HG03342 (cell line): Measurements from ENCODE around the gene PCDHGB7.
"Not testable (repeated sequence)": the region's sequence is repeated elsewhere in the genome, so short reads cannot be mapped to it uniquely, and the experiment has no call there.

ENCODE experiments used
- ATAC-seq: cut with Tn5 transposase; IDR thresholded peaks from one replicate; pipeline ENCODE4 v1.9.1; 2021; ENCODE audit warnings: mild to moderate bottlenecking, moderate library complexity; ENCODE audit not compliant: unreplicated experiment

The PCDHGB7 gene

DNA sequence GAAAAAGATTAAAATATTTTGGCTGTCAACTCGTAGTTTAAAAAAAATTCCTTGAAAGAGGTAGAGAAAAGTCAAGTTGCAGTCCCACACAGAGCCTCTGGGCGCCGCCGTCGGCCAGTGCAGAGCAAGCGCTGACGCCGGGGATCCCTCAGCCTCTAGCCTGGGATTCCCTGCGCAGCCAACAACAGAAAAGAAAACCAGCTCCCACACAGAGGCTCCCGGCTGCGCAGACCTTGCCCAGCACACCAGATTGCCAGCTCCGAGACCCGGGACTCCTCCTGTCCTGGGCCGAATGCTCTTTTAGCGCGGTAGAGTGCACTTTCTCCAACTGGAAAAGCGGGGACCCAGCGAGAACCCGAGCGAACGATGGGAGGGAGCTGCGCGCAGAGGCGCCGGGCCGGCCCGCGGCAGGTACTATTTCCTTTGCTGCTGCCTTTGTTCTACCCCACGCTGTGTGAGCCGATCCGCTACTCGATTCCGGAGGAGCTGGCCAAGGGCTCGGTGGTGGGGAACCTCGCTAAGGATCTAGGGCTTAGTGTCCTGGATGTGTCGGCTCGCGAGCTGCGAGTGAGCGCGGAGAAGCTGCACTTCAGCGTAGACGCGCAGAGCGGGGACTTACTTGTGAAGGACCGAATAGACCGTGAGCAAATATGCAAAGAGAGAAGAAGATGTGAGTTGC, at the start of gene PCDHGB7:
Gene PCDHGB7 (plus strand): TSS at position 184 of the 679 bp plus-strand sequence. CDS start 183 bp downstream, at position 367.
- ATAC-seq: peak; percentile 74

DNA sequence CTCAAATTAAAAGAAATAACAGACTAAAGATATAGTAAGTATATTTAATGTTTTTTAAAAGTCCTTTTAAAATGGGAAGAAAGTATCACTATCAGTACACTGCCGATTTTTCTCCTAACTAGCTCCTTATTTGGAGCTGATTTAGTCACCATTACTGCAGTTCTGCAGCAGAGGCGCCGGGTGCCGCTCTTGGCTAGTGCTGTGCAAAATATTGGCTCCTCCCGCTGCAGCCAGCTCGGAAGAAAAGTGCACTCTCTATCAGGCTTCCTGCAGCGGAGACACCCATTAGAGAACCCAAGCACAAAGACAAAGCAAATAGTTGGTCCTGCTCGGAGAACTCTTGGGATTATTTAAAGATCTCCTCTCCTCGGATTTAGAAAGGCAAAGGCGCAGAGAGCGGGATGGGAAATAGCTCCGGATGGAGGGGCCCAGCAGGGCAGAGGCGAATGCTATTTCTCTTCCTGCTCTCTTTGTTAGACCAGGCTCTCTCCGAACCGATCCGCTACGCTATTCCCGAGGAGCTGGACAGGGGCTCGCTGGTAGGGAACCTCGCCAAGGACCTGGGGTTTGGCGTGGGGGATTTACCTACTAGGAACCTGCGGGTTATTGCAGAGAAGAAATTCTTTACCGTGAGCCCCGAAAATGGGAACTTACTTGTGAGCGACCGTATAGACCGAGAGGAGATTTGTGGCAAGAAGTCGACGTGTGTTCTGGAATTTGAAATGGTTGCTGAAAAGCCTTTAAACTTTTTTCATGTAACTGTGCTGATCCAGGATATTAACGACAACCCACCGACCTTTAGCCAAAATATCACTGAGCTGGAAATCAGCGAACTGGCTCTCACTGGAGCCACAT, 47.3 kb upstream of the PCDHGB7 start, which contains the start of gene PCDHGB3:
Gene PCDHGB3 (plus strand): TSS at position 249 of the 855 bp plus-strand sequence. CDS start 153 bp downstream, at position 402.
- ATAC-seq: peak; percentile 82

DNA sequence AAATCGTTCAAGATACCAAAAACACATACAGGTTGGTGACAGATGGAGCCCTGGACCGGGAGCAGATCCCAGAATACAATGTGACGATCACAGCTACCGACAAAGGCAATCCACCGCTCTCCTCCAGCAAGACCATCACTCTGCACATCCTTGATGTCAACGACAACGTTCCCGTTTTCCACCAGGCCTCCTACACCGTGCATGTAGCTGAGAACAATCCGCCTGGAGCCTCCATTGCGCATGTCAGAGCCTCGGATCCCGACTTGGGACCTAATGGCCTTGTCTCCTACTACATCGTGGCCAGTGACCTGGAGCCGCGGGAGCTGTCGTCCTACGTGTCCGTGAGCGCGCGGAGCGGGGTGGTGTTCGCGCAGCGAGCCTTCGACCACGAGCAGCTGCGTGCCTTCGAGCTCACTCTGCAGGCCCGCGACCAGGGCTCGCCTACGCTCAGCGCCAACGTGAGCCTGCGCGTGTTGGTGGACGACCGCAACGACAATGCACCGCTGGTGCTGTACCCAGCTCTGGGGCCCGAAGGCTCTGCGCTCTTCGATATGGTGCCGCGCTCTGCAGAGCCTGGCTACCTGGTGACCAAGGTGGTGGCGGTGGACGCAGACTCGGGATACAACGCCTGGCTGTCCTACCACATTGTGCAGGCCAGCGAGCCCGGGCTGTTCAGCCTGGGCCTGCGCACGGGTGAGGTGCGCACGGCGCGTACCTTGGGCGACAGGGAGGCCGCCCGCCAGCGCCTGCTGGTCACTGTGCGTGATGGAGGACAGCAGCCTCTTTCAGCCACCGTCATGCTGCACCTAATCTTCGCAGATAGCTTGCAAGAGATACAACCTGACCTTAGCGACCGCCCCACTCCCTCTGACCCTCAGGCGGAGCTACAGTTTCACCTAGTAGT, 45.7 kb upstream of the PCDHGB7 start:
- ATAC-seq: no peak

DNA sequence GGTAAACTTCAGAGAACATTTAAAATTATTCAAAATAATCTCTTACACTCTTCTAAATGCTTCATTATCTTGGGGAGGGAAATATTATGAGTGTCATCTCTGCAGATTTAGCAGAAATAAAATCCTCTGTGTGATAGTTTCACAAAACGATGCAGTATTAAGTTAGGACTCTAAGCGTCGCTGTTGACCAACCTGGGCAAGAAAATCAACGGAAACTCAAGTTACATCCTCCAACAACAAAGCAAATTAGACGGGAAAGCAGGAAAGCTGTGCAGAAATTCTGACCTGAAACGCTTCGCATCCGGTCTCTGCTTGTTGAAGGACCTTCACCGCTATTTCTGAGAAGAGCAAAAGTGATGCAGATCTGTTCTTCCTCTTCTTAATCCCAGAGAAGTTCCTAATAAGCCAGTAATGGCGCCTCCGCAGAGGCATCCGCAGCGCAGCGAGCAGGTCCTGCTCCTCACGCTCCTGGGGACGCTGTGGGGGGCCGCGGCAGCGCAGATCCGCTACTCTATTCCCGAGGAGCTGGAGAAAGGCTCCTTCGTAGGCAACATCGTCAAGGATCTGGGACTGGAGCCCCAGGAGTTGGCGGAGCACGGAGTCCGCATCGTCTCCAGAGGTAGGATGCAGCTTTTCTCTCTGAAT, 43.7 kb upstream of the PCDHGB7 start, which contains the start of gene PCDHGA6:
Gene PCDHGA6 (plus strand): TSS at position 219 of the 645 bp plus-strand sequence. CDS start 193 bp downstream, at position 412.
- no peak for ATAC-seq

DNA sequence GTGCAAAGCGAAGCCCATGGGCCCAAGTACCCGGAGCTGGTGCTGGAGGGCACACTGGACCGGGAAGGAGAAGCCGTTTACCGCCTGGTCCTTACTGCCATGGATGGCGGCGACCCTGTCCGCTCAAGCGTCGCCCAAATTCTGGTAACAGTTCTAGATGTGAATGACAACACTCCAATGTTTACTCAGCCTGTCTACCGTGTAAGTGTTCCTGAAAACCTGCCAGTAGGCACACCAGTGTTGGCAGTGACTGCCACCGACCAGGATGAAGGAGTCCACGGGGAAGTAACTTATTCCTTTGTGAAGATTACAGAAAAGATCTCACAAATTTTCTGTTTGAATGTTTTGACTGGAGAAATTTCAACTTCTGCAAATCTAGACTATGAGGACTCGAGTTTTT, 42.9 kb upstream of the PCDHGB7 start:
- ATAC-seq: no peak

DNA sequence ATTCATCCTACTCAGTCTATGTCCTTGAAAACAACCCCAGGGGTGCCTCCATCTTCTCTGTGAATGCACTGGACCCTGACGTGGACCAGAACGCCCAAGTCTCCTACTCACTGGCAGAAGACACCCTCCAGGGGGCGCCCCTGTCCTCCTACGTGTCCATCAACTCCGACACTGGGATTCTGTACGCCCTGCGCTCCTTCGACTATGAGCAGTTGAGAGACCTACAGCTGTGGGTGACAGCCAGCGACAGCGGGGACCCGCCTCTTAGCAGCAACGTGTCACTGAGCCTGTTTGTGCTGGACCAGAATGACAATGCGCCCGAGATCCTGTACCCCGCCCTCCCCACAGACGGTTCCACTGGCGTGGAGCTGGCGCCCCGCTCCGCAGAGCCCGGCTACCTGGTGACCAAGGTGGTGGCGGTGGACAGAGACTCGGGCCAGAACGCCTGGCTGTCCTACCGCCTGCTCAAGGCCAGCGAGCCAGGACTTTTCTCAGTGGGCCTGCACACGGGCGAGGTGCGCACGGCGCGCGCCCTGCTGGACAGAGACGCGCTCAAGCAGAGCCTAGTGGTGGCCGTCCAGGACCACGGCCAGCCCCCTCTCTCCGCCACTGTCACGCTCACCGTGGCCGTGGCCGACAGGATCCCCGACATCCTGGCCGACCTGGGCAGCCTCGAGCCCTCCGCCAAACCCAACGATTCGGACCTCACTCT, 41.9 kb upstream of the PCDHGB7 start:
- not testable (repeated sequence) for ATAC-seq

DNA sequence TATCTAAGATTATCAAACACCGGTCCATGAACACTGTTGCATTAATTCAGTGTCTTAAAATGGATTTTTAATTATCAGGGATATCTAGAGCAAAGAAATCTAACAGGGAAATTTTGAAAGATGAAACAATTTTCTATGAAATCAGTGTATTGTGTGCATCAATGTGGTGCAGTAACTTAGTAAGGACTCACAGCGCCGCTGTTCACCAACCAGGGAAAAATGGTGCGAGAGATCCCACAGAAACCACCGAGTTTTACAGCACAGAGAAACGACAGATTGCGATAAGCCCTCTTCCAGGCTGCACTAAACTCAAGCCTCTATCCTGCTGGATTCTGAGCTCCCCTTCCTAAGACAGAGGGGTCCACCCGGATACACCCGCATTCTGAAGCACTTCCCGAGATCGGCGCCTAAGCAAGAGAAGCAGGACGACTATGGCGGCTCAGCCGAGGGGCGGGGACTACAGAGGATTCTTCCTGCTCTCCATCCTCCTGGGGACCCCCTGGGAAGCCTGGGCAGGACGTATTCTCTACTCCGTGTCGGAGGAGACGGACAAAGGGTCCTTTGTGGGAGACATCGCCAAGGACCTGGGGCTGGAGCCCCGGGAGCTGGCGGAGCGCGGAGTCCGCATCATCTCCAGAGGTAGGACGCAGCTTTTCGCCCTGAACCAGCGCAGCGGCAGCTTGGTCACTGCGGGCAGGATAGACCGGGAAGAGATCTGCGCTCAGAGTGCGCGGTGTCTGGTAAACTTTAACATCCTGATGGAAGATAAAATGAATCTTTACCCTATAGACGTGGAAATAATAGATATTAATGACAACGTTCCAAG, 34.8 kb upstream of the PCDHGB7 start, which contains the start of gene PCDHGA7:
Gene PCDHGA7 (plus strand): TSS at position 274 of the 826 bp plus-strand sequence. CDS start 158 bp downstream, at position 432.
- no peak for ATAC-seq

DNA sequence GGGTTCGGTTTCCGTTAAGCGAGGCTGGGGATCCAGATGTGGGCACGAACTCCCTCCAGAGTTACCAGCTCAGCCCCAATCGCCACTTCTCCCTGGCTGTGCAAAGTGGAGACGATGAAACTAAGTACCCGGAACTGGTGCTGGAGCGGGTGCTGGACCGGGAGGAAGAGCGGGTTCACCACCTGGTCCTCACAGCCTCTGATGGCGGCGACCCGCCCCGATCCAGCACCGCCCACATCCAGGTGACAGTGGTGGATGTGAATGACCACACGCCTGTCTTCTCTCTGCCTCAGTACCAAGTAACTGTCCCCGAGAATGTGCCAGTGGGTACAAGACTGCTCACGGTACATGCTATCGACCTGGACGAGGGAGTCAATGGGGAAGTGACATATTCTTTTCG, 34.1 kb upstream of the PCDHGB7 start:
- ATAC-seq: no peak

DNA sequence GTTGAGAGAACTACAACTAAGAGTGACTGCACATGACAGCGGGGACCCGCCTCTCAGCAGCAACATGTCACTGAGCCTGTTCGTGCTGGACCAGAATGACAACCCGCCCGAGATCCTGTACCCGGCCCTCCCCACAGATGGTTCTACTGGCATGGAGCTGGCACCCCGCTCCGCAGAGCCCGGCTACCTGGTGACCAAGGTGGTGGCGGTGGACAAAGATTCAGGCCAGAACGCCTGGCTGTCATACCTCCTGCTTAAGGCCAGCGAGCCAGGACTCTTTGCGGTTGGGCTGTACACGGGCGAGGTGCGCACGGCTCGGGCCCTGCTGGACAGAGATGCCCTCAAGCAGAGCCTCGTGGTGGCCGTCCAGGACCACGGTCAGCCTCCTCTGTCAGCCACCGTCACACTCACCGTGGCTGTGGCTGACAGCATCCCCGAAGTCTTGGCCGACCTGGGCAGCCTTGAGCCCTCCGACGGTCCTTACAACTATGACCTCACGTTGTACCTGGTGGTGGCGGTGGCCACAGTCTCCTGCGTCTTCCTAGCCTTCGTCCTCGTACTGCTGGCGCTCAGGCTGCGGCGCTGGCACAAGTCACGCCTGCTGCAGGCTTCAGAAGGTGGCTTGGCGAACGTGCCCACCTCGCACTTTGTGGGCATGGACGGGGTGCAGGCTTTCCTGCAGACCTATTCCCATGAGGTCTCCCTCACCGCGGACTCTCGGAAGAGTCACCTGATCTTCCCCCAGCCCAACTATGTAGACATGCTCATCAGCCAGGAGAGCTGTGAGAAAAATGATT, 32.8 kb upstream of the PCDHGB7 start:
- ATAC-seq: no peak

DNA sequence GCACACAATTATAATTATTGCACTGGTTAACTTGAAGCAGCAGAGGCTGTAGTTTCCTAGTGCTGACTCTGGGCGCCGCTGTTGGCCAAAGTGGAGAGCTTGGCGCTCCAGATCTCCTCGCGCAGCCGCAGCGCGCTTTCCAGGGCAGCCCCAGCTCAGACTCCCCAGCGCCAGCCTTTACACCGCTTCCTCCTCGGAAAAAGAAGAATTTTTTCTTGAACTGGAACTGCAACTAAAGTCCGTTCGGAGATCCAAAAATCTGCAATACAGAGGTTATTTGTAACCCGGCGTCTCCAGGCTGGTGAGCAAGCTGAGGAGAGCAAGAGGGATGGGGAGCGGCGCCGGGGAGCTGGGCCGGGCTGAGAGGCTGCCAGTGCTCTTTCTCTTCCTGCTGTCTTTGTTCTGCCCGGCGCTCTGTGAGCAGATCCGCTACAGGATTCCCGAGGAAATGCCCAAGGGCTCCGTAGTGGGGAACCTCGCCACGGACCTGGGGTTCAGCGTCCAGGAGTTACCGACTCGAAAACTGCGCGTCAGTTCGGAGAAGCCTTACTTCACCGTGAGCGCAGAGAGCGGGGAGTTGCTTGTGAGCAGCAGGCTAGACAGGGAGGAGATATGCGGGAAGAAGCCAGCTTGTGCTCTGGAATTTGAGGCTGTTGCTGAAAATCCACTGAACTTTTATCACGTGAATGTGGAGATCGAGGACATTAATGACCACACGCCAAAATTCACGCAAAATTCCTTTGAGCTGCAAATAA, 29.7 kb upstream of the PCDHGB7 start, which contains the start of gene PCDHGB4:
Gene PCDHGB4 (plus strand): TSS at position 142 of the 755 bp plus-strand sequence. CDS start 187 bp downstream, at position 329.
- peak; percentile 74 for ATAC-seq

DNA sequence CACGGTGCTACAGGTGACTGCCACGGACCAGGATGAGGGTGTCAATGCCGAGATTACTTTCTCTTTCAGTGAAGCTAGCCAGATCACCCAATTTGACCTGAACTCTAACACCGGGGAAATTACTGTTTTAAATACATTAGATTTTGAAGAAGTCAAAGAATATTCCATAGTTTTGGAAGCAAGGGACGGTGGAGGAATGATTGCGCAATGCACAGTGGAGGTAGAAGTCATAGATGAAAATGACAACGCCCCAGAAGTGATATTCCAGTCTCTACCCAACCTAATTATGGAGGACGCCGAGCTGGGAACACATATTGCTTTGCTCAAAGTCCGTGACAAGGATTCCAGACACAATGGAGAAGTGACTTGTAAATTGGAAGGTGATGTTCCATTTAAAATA, 28.8 kb upstream of the PCDHGB7 start:
- no peak for ATAC-seq

DNA sequence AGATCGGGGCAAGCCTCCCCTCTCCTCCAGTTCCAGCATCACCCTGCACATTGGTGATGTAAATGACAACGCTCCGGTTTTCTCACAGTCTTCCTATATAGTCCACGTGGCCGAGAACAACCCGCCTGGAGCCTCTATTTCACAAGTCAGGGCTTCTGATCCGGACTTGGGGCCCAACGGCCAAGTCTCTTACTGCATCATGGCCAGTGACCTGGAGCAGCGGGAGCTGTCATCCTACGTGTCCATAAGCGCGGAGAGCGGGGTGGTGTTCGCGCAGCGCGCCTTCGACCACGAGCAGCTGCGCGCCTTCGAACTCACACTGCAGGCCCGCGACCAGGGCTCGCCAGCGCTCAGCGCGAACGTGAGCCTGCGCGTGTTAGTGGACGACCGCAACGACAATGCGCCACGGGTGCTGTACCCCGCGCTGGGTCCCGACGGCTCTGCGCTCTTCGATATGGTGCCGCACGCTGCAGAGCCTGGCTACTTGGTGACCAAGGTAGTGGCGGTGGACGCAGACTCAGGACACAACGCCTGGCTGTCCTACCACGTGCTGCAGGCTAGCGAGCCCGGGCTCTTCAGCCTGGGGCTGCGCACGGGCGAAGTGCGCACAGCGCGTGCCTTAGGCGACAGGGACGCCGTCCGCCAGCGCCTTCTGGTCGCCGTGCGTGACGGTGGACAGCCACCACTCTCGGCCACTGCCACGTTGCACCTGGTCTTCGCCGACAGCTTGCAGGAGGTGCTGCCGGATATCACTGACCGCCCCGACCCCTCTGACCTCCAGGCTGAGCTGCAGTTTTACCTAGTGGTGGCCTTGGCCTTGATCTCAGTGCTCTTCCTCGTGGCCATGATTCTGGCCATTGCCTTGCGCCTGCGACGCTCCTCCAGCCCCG, 28.1 kb upstream of the PCDHGB7 start:
- ATAC-seq: no peak

DNA sequence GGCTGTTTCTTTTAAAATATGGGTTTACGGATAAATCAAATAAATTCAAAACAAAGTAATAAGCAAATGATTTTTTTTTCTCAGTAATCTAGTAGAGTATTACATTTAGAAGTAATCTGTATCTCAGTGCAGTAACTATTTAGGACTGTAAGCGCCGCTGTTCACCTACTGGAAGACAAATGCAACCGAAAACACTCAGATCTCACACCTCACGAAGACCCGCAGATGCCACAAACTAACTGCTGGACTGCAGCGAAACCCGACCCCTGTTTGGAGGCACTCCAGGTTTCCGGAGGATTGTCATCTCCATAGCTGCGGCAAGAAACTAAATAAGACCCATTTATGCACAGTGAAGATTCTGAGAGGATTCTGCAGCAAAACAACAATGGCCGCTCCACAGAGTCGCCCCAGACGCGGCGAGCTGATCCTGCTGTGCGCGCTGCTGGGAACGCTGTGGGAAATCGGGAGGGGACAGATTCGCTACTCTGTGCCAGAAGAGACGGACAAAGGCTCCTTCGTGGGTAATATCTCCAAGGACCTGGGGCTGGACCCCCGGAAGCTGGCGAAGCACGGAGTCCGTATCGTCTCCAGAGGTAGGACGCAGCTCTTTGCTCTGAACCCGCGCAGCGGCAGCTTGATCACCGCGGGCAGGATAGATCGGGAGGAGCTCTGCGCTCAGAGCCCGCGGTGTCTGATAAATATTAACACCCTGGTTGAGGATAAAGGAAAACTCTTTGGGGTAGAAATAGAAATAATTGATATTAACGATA, 24.9 kb upstream of the PCDHGB7 start, which contains the start of gene PCDHGA8:
Gene PCDHGA8 (plus strand): TSS at position 205 of the 770 bp plus-strand sequence. CDS start 181 bp downstream, at position 386.
- no peak for ATAC-seq

DNA sequence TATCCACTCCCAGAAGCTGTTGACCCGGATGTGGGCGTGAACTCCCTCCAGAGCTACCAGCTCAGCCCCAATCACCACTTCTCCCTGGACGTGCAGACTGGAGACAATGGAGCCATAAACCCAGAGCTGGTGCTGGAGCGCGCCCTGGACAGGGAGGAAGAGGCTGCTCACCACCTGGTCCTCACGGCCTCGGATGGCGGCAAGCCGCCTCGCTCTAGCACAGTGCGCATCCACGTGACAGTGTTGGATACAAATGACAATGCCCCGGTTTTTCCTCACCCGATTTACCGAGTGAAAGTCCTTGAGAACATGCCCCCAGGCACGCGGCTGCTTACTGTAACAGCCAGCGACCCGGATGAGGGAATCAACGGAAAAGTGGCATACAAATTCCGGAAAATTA, 24.2 kb upstream of the PCDHGB7 start:
- ATAC-seq: no peak
